Suppressor macrophage treated with lipopolysaccharide for 1 hour (primary cell): ENCODE measurements around the gene DBN1.
"Not testable (repeated sequence)": the region's sequence is repeated elsewhere in the genome, so short reads cannot be mapped to it uniquely, and the experiment has no call there.

Source experiments
- DNase-seq, 3 donors: peaks; one replicate each; pipeline ENCODE4 v3.0.0-alpha.2; 2020 to 2022

DBN1 gene

GRCh38 chr5:177427211-177427822 lies 46.1 kb downstream of the DBN1 start:
- DNase-seq: no peak

- no peak for DNase-seq
Observed at GRCh38 chr5:177426566-177427210, 46.7 kb downstream of the DBN1 start, which contains the start of gene GRK6. TSS of gene GRK6 (plus strand) at chr5:177426676. CDS start at chr5:177426846, 170 bp downstream.

- DNase-seq: peak; percentile 100
Observed at GRCh38 chr5:177425801-177426565, 47.5 kb downstream of the DBN1 start.

- no peak for DNase-seq
Observed at GRCh38 chr5:177425196-177425800, 48.1 kb downstream of the DBN1 start.

- DNase-seq: no peak
Observed at GRCh38 chr5:177423671-177424070, 49.8 kb downstream of the DBN1 start.

- DNase-seq: no peak
Observed at GRCh38 chr5:177421062-177421798, 52.2 kb downstream of the DBN1 start.

GRCh38 chr5:177420472-177420871 lies 53.0 kb downstream of the DBN1 start:
- DNase-seq: not testable (repeated sequence)

GRCh38 chr5:177419046-177419445 lies 54.4 kb downstream of the DBN1 start:
- DNase-seq: no peak

GRCh38 chr5:177417081-177417480 lies 56.4 kb downstream of the DBN1 start:
- DNase-seq: not testable (repeated sequence)

GRCh38 chr5:177414481-177414880 lies 59.0 kb downstream of the DBN1 start:
- DNase-seq: no peak

- no peak for DNase-seq
Observed at GRCh38 chr5:177412603-177413233, 60.7 kb downstream of the DBN1 start.

- no peak for DNase-seq
Observed at GRCh38 chr5:177410575-177410974, 62.9 kb downstream of the DBN1 start.

- no peak for DNase-seq
Observed at GRCh38 chr5:177409043-177409801, 64.2 kb downstream of the DBN1 start, which contains the start of gene F12. TSS of gene F12 (minus strand) at chr5:177409564. CDS start at chr5:177409527, 37 bp downstream.
